ENCODE measurements around the gene TREM2. TPM values are rescaled to one million over a fixed set of nuclear protein-coding genes. Genes with fewer than 3 reads are reported as not detected.
"Not testable (repeated sequence)": the region's sequence is repeated elsewhere in the genome, so short reads cannot be mapped to it uniquely, and the experiment has no call there.

The TREM2 gene
- total and polyA plus RNA-seq, 2 of the 8 experiments (the other 6 are each of a cell fraction or from before 2014, with no cell fraction given), result 0.20 TPM; not detected in 1

GRCh38 chr6:41189046-41189445 lies 26.1 kb upstream of the TREM2 start:
- Histone ChIP-seq H3K9me3 (ENCODE audit: insufficient read depth in 2 of 2, low read depth in 1 of 2, low read length in 1 of 2) (peaks cover 5 to 16% of the 10 kb centered on the region in 2 experiments; a peak in 3 of 4 replicates), H2BK5ac (ENCODE audit: low read depth, low read length) (0 out of 2 replicates have a peak overlapping the region, but pooled peaks have one; percentile 35)
- not testable (repeated sequence) for H3K9ac ChIP-seq (replicated peaks in 1 of 4; ENCODE audit: extremely low read depth in 1 of 4, low read depth in 3 of 4, low read length in 3 of 4); H3K4me3 ChIP-seq (ENCODE audit: extremely low read depth in 1 of 4, insufficient read depth in 2 of 4, low read depth in 3 of 4, low read length in 4 of 4); H3K18ac ChIP-seq (ENCODE audit: extremely low read depth, low read length); H3K4me1 ChIP-seq (replicated peaks in 1 of 4; ENCODE audit: control insufficient read depth in 3 of 4, insufficient read depth in 4 of 4, low read length in 3 of 4); H2BK15ac ChIP-seq (ENCODE audit: low read length); H4K5ac ChIP-seq (ENCODE audit: insufficient read length, low read depth, low read length); H3K23ac ChIP-seq (ENCODE audit: insufficient read length); H3K4ac ChIP-seq (replicated peaks; ENCODE audit: insufficient read length, low read depth, low read length); H3K4me2 ChIP-seq (ENCODE audit: insufficient read depth in 1 of 2, low read depth in 2 of 2, low read length in 2 of 2); H3K56ac ChIP-seq (replicated peaks; ENCODE audit: insufficient read length, low read depth, low read length); DNase-seq (ENCODE audit: low read depth in 1 of 2, low spot score in 2 of 2); H2AK5ac ChIP-seq (ENCODE audit: low read depth, low read length); H3K14ac ChIP-seq (ENCODE audit: insufficient read length); H3K27ac ChIP-seq (ENCODE audit: low read depth, low read length); H2BK20ac ChIP-seq (ENCODE audit: low read length); H3K27me3 ChIP-seq (replicated peaks in 1 of 4; ENCODE audit: control insufficient read depth in 3 of 4, extremely low read depth in 1 of 4, insufficient read depth in 3 of 4, low read length in 3 of 4); H4K91ac ChIP-seq (replicated peaks; ENCODE audit: insufficient read length, low read length); H2AFZ ChIP-seq (ENCODE audit: low read length); H4K8ac ChIP-seq (ENCODE audit: extremely low read depth, insufficient read depth, low read length); H3K79me1 ChIP-seq (ENCODE audit: low read depth, low read length); H4K20me1 ChIP-seq (replicated peaks in 1 of 2; ENCODE audit: control insufficient read depth in 1 of 2, insufficient read depth in 2 of 2, low read length in 2 of 2); H3K79me2 ChIP-seq (ENCODE audit: control insufficient read depth in 1 of 2, insufficient read depth in 2 of 2, low read length in 2 of 2); H2BK120ac ChIP-seq (replicated peaks; ENCODE audit: low read depth, low read length); FAIRE-seq; H3K36me3 ChIP-seq (ENCODE audit: control insufficient read depth in 2 of 4, insufficient read depth in 4 of 4, low read length in 3 of 4); H3K23me2 ChIP-seq (ENCODE audit: low read depth, low read length); H2BK12ac ChIP-seq (ENCODE audit: low read depth, low read length)
- POLR2A ChIA-PET (ENCODE audit: partially characterized antibody), result interaction anchor here (1.4 kb wide), 1 partner anchor 9 kb away, joined by 5 read pairs; no protein-coding TSS in a partner anchor
- CTCF ChIA-PET (ENCODE audit: partially characterized antibody), result interaction anchor here (0.9 to 6.2 kb wide), 10 partner anchors 8 to 132 kb away, joined by 3 to 51 read pairs (median 4); partner anchors contain the start of gene TREML2
- TF ChIP-seq SRF (IDR thresholded peaks at IDR 0.05; ENCODE audit: low read depth, low read length), result peak; percentile 79
